DMS 273 treated with DMSO at 0.1 percent for 48 hours (cell line): Measurements from ENCODE around the gene SERAC1.

Source experiments
- DNase-seq: peaks from one replicate; lab custom pipeline; 2025; lab: John Stamatoyannopoulos, UW

Gene SERAC1

GRCh38 chr6:158078320-158078719 lies 89.7 kb downstream of the SERAC1 start:
- no peak for DNase-seq

DNA sequence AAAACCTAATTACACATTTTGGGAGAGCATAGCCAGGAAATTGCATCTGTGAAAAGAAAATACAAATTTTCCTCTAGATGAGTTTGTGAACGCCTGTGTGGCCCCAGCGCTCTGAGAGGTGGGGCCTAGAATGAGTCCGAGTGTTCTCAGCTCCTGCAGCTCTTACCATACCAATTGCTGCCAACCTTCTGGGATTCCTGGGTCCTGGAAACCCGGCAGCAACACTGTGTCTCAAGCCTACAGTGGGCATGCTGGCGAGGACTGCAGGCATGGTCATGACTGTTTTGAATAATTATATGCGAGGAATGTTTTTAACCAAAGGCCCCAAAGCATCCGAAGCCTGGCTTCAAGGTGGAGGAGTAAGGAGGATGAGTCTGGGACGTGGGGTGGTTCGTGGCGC lies 90.4 kb downstream of the SERAC1 start:
- no peak for DNase-seq

GRCh38 chr6:158076548-158076947 lies 91.5 kb downstream of the SERAC1 start:
- no peak for DNase-seq

- DNase-seq, result no peak
Observed at GRCh38 chr6:158073776-158074175, 94.3 kb downstream of the SERAC1 start.

DNA sequence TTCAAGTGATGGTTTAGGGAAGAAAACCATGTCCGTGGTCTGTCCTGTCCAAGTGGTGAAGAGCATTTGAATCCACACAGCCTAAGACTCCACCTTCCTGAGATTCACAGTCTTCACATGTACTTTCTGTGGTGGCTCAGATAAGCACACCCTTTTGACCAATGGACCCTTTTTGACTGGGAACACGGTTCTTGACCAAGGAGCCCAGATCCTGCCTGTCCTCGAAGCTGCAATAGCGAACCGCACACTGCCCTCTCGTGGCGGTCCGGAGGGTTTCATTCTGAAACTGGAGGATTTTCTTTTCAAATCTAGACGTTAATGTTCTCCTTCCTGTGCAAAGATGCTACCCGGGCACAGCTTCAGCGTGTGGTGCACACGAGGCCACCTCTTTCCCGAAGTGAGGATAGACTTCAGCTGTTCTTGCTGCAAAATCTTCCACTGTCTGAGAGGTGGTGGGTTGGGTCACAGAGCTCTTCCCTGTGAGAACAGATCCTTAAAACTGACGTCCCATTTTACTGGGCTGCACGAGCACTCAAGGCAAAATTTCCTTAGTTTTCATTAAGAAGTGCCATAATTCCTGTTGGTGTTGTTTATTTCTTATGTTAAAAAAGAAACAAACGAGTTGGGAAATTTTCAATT lies 95.9 kb downstream of the SERAC1 start:
- DNase-seq, result no peak

GRCh38 chr6:158071121-158072082 lies 96.7 kb downstream of the SERAC1 start:
- DNase-seq, result no peak

GRCh38 chr6:158070513-158070912 lies 97.5 kb downstream of the SERAC1 start:
- DNase-seq, result no peak

GRCh38 chr6:158069800-158070195 lies 98.3 kb downstream of the SERAC1 start:
- no peak for DNase-seq

DNA sequence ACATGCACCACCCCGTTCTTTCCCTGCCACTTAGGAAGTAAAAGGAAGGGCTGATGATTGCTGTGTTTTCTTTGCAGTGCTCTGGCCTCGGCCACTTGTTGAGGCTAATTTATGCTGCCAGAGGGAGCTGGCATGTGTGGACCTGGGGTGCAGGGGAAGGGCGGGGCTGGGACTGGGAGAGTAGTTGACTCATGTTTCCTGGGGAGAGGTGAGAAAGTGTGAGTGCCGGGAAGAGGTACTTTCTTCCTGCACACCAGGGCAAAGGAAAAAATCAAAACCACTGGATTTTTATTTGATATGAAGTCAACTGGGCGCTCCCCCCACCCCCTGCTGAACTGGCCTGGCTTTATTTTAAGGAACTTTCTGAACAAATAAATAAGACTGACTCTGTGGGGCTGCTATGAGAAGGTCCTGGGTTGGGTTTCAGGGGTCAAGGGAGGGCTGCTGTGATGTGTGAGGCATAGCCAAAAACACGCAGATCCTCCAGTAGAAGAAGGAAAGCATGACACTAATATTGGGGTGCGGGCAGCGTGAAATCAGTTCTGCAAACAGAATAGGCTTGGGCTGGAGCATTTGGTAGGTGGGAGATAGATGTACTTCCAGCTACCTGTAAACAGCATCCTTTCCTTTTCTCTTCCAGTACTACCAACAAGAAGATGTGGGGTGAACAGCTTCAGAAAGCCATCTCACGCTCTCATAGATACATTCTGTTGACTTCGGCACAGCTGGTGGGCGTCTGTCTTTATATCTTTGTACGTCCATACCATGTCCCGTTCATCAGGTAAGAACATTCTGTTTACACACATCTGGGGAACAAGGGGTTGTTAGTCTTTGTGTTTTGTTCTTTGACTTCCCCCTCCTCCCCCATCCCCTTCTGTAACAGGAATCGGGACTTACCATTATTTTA lies 98.9 kb downstream of the SERAC1 start:
- DNase-seq, result no peak

DNA sequence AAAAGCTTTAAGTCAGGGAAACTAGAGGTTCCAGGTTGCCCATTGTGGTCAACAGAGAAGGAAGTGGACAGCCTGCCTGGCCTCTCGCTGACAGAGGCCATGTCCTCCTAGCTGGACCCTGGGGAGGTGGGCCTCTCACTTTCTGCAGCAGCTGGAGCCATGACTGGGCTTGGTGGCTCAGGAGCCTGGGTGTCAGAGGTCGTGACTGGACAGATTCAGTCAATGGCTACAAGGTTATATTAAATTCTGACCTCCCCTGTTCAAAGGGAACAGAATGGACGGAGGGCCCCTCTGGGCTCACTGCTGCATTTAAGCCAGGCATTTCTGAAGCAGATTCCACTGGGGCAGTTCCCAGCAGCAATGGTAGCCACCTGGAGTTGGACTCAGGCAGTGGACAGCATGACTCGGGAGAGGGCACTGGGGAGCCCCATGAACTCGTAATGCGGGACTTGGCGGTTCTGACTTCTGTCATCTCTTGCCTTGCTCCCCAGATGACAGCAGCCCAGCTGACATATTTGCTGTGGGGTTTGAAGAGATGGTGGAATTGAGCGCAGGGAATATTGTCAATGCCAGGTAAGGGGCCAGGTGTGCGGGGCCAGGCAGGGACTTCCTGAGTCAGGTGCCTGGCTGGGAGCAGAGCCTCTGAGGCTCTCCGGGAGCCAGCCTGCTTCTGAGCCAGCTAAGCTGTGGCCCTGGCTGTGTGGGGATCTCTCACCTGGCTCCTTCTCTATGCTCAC lies 99.7 kb downstream of the SERAC1 start:
- DNase-seq, result no peak

DNA sequence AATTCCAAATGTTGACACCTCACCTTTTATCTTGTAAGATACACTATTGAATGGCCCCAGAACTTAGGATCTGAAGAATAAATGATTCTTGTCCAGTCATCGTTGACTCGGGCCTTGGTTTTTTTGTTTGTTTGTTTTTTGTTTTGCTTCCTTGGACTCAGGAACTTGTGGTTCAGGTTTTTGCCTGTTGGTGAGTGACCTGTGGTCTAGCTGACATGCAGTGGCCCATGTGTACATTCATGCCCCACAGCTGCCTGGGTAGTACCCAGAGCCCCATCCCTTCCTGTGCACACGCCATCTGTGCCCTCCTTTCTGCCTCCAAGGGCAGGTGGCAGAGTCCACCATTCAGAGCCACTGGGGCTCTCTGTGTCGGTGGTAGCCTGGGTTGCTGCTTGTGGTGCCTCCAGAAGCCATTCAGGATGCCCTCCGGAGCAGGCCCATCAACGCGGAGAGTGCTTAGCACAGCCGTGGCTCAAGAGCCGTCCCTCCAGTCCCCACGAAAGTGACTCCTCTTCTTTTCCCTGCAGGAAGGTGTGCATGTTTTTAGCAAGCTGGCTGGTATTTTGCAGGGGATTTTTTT lies 100.5 kb downstream of the SERAC1 start:
- no peak for DNase-seq

- no peak for DNase-seq
Observed at GRCh38 chr6:158066136-158066781, 101.8 kb downstream of the SERAC1 start.

DNA sequence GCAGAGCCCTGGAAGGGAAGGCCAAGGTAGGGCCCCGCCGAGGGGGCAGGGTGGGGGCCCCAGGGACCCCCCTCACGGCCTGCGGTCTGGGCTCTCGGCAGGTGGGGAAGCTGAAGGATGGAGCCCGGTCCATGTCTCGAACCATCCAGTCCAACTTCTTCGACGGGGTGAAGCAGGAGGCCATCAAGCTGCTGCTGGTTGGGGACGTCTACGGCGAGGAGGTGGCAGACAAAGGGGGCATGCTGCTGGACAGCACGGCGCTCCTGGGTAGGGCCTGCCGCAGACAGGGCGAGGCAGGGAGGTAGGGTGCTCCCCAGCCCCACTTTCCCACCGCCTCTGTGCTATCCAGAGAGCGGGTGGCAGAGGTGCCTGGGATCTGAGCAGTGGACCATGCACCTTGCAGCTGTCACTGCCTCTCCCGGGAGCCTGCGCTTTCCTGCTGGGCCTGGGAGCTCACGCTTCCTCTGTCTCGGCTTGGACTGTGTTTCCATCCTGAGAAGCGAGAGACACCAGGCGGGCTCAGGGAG lies 103.3 kb downstream of the SERAC1 start:
- no peak for DNase-seq

GRCh38 chr6:158063736-158064135 lies 104.3 kb downstream of the SERAC1 start:
- no peak for DNase-seq

GRCh38 chr6:158061709-158062461 lies 106.2 kb downstream of the SERAC1 start:
- DNase-seq, result no peak

DNA sequence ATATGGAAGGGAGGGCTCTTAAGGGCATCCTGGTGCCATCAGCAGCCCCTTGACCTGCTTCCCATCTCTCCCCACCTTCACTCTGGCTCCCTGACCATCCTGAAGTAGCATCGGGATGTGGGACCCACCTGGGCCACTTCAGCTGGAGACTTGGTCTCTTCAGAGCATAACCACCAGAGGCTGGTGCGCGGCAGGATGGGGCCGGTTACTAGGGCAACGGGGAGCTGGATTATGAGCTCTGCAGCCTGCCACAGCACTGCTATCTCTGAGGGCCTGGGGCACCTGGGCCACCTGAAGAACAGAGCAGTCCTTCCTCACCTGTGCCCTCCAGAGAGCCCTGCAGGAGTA lies 106.7 kb downstream of the SERAC1 start:
- DNase-seq, result no peak

GRCh38 chr6:158060455-158061360 lies 107.4 kb downstream of the SERAC1 start:
- no peak for DNase-seq
